RWPE2 (cell line): Measurements from ENCODE around the gene ZNF536.
"Not testable (repeated sequence)": the region's sequence is repeated elsewhere in the genome, so short reads cannot be mapped to it uniquely, and the experiment has no call there.

Source experiments
- ATAC-seq: fragments of 200-7000 bp; cut with Tn5 transposase; 3 replicates; pipeline ENCODE4 v1.9.1; 2021; ENCODE audit warnings: low read depth
- DNase-seq: peaks from one replicate; pipeline ENCODE4 v3.0.0-alpha.2; 2020; ENCODE audit warnings: low spot score
- H3K27ac ChIP-seq: fragments of 450-650 bp; 2 replicates; pipeline ENCODE4 v1.5.1; 2017; ENCODE audit warnings: mild to moderate bottlenecking; ENCODE audit not compliant: poor library complexity, severe bottlenecking
- H3K27me3 ChIP-seq: fragments of 250-450 bp; sonication (Bioruptor Pico); 2 replicates; pipeline ENCODE4 v1.5.1; 2021; ENCODE audit warnings: mild to moderate bottlenecking, moderate library complexity; ENCODE audit not compliant: insufficient read depth, poor library complexity, severe bottlenecking
- H3K36me3 ChIP-seq: fragments of 250-450 bp; sonication (Bioruptor Pico); 2 replicates; pipeline ENCODE4 v1.5.1; 2020; ENCODE audit warnings: low read depth, mild to moderate bottlenecking, moderate library complexity
- H3K4me1 ChIP-seq: fragments of 250-450 bp; sonication (Bioruptor Pico); 2 replicates; pipeline ENCODE4 v1.5.1; 2021; ENCODE audit warnings: mild to moderate bottlenecking, moderate library complexity; ENCODE audit not compliant: insufficient read depth, poor library complexity, severe bottlenecking
- H3K4me3 ChIP-seq: fragments of 250-450 bp; sonication (Bioruptor Pico); 2 replicates; pipeline ENCODE4 v1.5.1; 2021; ENCODE audit warnings: mild to moderate bottlenecking, moderate library complexity; ENCODE audit not compliant: severe bottlenecking
- H3K9me3 ChIP-seq: fragments of 250-450 bp; sonication (Bioruptor Pico); 2 replicates; pipeline ENCODE4 v1.5.1; 2021; ENCODE audit warnings: mild to moderate bottlenecking, moderate library complexity; ENCODE audit not compliant: severe bottlenecking
- CTCF ChIP-seq: fragments of 450-650 bp; IDR thresholded peaks from one replicate; pipeline ENCODE4 v1.5.1; 2017; ENCODE audit warnings: mild to moderate bottlenecking, moderate library complexity; ENCODE audit not compliant: poor library complexity, severe bottlenecking

Gene ZNF536

GRCh38 chr19:30395283-30395682, 23.1 kb downstream of the ZNF536 start:
- H3K27me3 ChIP-seq = no peaks in the 10 kb centered on the region
- ATAC-seq (no peak), DNase-seq (no peak)
- H3K9me3 ChIP-seq = no peaks in the 10 kb centered on the region
- no peak overlapping the region for H3K4me3 ChIP-seq
- no peaks in the 10 kb centered on the region for H3K4me1 ChIP-seq
- no peaks in the 10 kb centered on the region for H3K36me3 ChIP-seq
- no peak overlapping the region for H3K27ac ChIP-seq
- TF ChIP-seq CTCF = no peak

GRCh38 chr19:30398539-30398938, 26.4 kb downstream of the ZNF536 start:
- H3K36me3 ChIP-seq, H3K9me3 ChIP-seq, DNase-seq, ATAC-seq, H3K4me1 ChIP-seq, H3K27me3 ChIP-seq, H3K4me3 ChIP-seq, H3K27ac ChIP-seq: not testable (repeated sequence)

DNA sequence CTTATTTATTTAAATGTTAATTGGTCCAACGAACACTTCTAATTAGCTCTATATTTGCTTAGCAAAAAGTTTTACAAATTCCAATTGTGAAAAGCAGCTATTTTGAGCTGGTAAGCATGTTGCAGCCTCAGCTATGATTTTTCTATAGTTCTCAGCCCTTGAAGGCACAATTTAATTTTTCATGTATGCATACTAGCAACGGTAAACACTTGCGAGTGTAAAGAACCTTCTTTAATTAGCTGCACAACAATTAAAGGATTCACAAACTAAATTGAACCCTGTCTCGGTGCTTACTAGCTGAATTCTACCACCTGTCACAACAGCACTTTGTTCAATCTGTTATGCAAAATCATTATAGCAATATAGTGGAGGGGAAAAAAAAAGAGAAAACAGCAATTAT, 29.8 kb downstream of the ZNF536 start:
- H3K4me3 ChIP-seq = no peak overlapping the region
- no peaks in the 10 kb centered on the region for H3K9me3 ChIP-seq
- peaks cover 3% of the 10 kb centered on the region for H3K27me3 ChIP-seq
- no peak for ATAC-seq
- H3K36me3 ChIP-seq = no peaks in the 10 kb centered on the region
- no peak overlapping the region for H3K27ac ChIP-seq
- no peaks in the 10 kb centered on the region for H3K4me1 ChIP-seq
- no peak for TF ChIP-seq CTCF
- no peak for DNase-seq

DNA sequence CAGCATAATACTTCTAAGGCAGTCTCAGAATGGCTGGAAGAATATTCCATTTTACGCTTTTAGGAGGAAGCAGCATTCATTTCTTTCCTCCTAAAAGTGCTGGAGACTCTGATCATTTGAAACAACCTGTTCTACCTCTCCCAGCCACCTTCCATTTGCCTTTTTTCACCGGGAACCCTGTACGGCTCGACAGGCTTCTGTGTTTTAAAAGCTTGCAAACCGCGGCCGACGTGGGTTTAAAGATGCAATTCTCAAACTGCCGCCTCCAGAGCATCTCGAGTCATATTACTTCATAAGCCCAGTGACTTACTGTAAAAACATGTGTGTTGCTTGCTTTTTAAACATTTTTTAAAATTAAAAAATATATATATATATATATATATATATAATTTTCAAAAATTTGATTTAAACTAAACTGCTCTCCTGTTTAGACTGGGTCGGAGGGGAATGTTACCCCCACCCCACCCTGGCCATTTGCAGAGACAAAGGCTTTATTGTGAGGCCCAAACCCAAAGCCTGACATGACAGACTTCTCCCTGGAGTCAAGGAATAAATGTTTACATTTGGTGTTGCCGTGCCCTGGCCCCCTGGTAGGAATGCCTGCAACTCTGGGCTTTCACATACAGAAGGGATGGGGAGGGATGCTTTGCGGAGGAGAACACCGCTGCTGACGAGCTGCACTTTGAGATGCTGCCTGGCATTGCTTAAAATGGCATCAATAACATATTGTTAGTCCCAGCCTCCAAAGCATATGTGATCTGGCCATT, 30.4 kb downstream of the ZNF536 start:
- no peak for TF ChIP-seq CTCF
- DNase-seq (no peak), ATAC-seq (no peak)
- Histone ChIP-seq H3K27me3 (peaks cover 3% of the 10 kb centered on the region), H3K9me3 (no peaks in the 10 kb centered on the region), H3K36me3 (no peaks in the 10 kb centered on the region), H3K27ac (no peak overlapping the region), H3K4me1 (no peaks in the 10 kb centered on the region), H3K4me3 (no peak overlapping the region)

DNA sequence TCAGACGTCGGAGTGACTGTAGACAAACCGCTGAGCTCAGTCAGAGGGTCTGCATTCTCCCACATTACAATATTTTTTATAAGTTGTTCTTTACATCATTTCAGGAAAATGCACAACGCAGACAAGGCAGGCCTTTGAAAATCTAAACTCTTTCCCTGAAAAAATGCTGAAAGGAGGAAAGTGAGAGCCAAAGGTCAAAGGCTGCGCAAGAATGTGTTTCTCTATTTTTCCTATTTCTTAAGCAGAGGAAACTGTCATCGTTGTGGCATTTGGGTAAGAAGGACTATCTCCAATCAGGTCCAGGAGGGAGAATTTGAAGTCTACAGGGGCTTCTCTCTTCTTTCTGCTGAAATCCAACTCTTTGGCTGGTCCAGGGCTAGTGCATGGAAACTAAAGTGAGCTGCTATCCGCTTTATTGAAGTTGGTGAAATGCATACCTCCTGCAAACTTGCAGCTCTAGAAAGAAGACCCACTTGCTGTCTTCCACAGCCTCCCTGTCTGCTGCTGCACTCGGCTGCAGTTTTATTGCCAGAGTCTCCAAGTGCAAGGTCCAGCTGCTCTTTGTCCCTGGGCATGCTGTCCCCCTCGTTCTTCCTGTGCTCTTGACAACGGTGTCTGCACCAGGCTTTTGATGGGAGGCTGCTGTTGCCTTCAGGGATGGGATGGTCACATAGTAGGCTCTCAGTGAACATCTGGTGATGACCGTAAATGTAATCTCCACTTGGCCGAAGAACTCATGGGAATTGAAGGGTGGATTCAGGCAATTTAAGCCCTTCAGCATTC, 31.2 kb downstream of the ZNF536 start:
- Histone ChIP-seq H3K36me3 (no peaks in the 10 kb centered on the region), H3K9me3 (no peaks in the 10 kb centered on the region), H3K27me3 (peaks cover 3% of the 10 kb centered on the region), H3K4me1 (no peaks in the 10 kb centered on the region), H3K4me3 (no peak overlapping the region), H3K27ac (no peak overlapping the region)
- no peak for DNase-seq
- no peak for TF ChIP-seq CTCF
- no peak for ATAC-seq
